ENCODE data around the gene DENND1A. TPM values are rescaled to one million over a fixed set of nuclear protein-coding genes. Genes with fewer than 3 reads are reported as not detected.
A peak's percentile ranks its signal among the peaks of the same experiment; 100 is the strongest.

The DENND1A gene
- polyA plus RNA-seq, 2 of the 4 experiments (the other 2 are of a cell fraction), result 15.1 to 21.9 TPM

GRCh38 chr9:123687246-123687751 is 242.6 kb downstream of the DENND1A start:
- FAIRE-seq (no peak), ATAC-seq (no peak), DNase-seq (ENCODE audit: low read depth in 1 of 2, low spot score in 1 of 2) (no peak)
- Histone ChIP-seq H3K4me2 (no peak overlapping the region), H3K4me3 (no peak overlapping the region), H3K27ac (no peak overlapping the region), H3K9me3 (no peaks in the 10 kb centered on the region), H3K4me1 (peaks cover 5% of the 10 kb centered on the region; the same call in 2 of the 3 replicates)
- ChIA-PET POLR2A (no interaction called here), CTCF (interaction anchor here (1.0 to 1.9 kb wide), 2 partner anchors 11 to 353 kb away, joined by 4 to 6 read pairs; no protein-coding TSS in a partner anchor)
- 84% methylated on average over 6 of the region's 6 CpGs for WGBS (ENCODE audit: missing lambda C conversion rate)
- TF ChIP-seq NPAS2 (CRISPR knock-in tag; IDR thresholded peaks at IDR 0.05; ENCODE audit: borderline replicate concordance), result no peak
- TF ChIP-seq FOXS1 (CRISPR knock-in tag; IDR thresholded peaks at IDR 0.05), result no peak
- no peak for TF ChIP-seq EP300 (IDR thresholded peaks at IDR 0.05)
- TF ChIP-seq, protein P1, sequence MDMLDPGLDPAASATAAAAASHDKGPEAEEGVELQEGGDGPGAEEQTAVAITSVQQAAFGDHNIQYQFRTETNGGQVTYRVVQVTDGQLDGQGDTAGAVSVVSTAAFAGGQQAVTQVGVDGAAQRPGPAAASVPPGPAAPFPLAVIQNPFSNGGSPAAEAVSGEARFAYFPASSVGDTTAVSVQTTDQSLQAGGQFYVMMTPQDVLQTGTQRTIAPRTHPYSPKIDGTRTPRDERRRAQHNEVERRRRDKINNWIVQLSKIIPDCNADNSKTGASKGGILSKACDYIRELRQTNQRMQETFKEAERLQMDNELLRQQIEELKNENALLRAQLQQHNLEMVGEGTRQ (IDR thresholded peaks at IDR 0.05), result no peak
- TF ChIP-seq, protein P2, sequence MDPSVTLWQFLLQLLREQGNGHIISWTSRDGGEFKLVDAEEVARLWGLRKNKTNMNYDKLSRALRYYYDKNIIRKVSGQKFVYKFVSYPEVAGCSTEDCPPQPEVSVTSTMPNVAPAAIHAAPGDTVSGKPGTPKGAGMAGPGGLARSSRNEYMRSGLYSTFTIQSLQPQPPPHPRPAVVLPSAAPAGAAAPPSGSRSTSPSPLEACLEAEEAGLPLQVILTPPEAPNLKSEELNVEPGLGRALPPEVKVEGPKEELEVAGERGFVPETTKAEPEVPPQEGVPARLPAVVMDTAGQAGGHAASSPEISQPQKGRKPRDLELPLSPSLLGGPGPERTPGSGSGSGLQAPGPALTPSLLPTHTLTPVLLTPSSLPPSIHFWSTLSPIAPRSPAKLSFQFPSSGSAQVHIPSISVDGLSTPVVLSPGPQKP (IDR thresholded peaks at IDR 0.05; ENCODE audit: low read depth, low read length), result no peak
- no peak for TF ChIP-seq CEBPB (IDR thresholded peaks at IDR 0.05)
- no peak for TF ChIP-seq MAZ (IDR thresholded peaks at IDR 0.05; ENCODE audit: borderline replicate concordance, low read depth, low read length)

GRCh38 chr9:123686829-123687192 is 243.1 kb downstream of the DENND1A start:
- Histone ChIP-seq H3K9me3 (no peaks in the 10 kb centered on the region; the same call in 2 of the 3 replicates), H3K4me3 (no peak overlapping the region), H3K4me1 (peaks cover 5% of the 10 kb centered on the region; the same call in 2 of the 3 replicates), H3K4me2 (no peak overlapping the region), H3K27ac (no peak overlapping the region)
- TF ChIP-seq ESRRA (IDR thresholded peaks at IDR 0.05; ENCODE audit: borderline replicate concordance, low read length), result no peak
- no peak for TF ChIP-seq RCOR1 (IDR thresholded peaks at IDR 0.05; ENCODE audit: low read depth, low read length)
- TF ChIP-seq MAZ (IDR thresholded peaks at IDR 0.05; ENCODE audit: borderline replicate concordance, low read depth, low read length), result no peak
- TF ChIP-seq RFX5 (IDR thresholded peaks at IDR 0.05), result no peak
- no peak for TF ChIP-seq BCL3 (IDR thresholded peaks at IDR 0.05)
- no peak for TF ChIP-seq JUN (IDR thresholded peaks at IDR 0.05)
- no peak for TF ChIP-seq MYC (IDR thresholded peaks at IDR 0.05; ENCODE audit: borderline replicate concordance, low read length)
- TF ChIP-seq NR3C1 (IDR thresholded peaks at IDR 0.05), result no peak
- no peak for TF ChIP-seq ZC3H11A (IDR thresholded peaks at IDR 0.05)
- TF ChIP-seq, protein P2 (IDR thresholded peaks at IDR 0.05; ENCODE audit: low read depth, low read length), result no peak
- no peak for TF ChIP-seq JUNB (IDR thresholded peaks at IDR 0.05)
- TF ChIP-seq RARB (CRISPR knock-in tag; IDR thresholded peaks at IDR 0.05), result no peak
- no peak for TF ChIP-seq POLR2AphosphoS2 (conservative IDR thresholded peaks at IDR 0.05; ENCODE audit: low read length)
- TF ChIP-seq PBX3 (IDR thresholded peaks at IDR 0.05), result no peak
- 94% methylated on average over 3 of the region's 3 CpGs for WGBS (ENCODE audit: missing lambda C conversion rate)
- POLR2A ChIA-PET, result no interaction called here
- FAIRE-seq, result peak; percentile 7
- no peak for ATAC-seq
- DNase-seq (ENCODE audit: low read depth in 1 of 2, low spot score in 1 of 2), result no peak
- CTCF ChIA-PET, result interaction anchor here (1.0 to 1.9 kb wide), 3 partner anchors 12 to 354 kb away, joined by 3 to 6 read pairs (median 4); no protein-coding TSS in a partner anchor
